ENCODE measurements around the gene CPLX3.

DNA sequence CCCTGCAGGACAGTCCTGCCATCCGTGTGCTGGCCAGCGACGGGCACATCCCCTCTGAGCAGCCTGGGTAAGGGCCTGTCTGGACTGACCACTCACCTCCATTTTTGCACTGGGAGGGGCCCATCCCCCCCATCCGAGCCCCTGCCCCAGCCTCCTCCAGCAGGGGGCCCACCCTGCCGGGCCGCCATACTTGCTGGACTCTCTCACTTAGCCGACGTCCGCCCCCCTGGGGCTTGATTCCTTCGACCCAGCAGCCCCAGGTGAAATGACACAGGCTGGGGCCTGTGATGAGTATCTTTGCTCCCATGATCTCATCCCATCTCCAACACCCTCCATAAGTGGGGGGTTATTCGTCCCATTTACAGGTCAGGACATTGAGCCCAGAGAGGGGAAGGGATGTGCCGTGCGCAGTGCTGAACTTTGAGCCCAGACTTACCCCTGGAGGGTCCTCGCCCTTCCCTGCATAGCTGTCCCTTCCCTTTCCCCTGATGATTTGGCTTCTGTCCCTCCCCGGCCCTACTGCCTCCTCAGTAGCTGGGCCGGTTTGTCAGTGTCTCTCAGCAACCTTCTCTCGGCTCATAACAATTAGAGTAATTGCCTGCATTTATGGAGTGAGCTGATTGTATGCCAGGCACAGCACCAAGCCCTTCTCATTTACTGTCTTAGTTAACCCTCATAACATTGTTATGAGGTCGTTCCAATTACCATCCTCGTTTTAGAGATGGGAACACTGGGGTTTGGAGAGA lies 9.6 kb upstream of the CPLX3 start:
- TF ChIP-seq, protein P1, sequence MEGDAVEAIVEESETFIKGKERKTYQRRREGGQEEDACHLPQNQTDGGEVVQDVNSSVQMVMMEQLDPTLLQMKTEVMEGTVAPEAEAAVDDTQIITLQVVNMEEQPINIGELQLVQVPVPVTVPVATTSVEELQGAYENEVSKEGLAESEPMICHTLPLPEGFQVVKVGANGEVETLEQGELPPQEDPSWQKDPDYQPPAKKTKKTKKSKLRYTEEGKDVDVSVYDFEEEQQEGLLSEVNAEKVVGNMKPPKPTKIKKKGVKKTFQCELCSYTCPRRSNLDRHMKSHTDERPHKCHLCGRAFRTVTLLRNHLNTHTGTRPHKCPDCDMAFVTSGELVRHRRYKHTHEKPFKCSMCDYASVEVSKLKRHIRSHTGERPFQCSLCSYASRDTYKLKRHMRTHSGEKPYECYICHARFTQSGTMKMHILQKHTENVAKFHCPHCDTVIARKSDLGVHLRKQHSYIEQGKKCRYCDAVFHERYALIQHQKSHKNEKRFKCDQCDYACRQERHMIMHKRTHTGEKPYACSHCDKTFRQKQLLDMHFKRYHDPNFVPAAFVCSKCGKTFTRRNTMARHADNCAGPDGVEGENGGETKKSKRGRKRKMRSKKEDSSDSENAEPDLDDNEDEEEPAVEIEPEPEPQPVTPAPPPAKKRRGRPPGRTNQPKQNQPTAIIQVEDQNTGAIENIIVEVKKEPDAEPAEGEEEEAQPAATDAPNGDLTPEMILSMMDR (IDR thresholded peaks at IDR 0.05) = no peak
- no peak for TF ChIP-seq EP300 (IDR thresholded peaks at IDR 0.05)
